Activated CD8-positive, alpha-beta memory T cell treated with anti-CD3 and anti-CD28 coated beads for 4 hours (primary cell): ENCODE data around the gene NTMT1.
"Not testable (repeated sequence)": the region's sequence is repeated elsewhere in the genome, so short reads cannot be mapped to it uniquely, and the experiment has no call there.

Experiments used
- DNase-seq, 2 donors: peaks; one replicate each; pipeline ENCODE4 v3.0.0-alpha.2; 2020; ENCODE audit warnings: low read depth in 2 of 2

Gene NTMT1

DNA sequence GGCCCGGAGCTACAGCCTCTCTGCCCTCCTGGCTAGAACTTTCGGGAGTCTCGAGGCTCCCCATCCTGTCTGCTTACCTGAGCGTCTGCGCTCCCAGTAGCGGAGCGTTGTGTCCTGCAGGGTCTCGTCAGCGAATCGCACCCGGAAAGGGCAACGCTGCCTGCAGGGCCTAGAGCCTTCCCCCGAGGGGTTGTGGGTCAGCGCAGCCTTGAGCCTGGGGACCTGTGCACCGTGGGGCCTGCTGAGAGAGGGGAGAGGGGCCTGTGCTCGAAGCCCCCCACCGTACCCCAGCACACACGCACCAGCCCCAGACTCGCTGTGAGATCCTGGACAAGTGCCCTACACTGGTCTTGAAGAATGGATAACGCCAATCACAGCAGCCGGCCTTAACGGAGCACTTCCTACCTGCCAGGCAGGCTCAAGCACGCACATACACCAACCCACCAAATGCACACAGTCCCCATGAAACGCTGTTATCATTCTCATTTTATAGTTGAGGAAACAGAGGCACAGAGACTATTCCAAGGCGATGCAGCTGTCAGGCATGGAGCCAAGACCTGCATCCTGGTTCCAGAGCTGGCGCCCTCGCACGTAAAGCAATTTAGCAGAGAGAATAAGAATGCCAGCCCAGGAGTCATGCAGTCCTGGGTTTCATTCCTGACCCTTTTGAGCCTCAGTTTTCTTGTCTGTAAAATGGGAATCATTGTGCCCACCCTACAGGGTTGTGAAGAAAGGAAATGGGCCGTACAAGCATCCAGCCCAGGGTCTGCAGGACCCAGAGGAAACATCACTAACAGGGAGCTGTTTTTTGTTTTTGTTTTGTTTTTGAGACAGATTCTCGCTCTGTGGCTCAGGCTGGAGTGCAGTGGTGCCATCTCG, 10.3 kb upstream of the NTMT1 start:
- DNase-seq = no peak

DNA sequence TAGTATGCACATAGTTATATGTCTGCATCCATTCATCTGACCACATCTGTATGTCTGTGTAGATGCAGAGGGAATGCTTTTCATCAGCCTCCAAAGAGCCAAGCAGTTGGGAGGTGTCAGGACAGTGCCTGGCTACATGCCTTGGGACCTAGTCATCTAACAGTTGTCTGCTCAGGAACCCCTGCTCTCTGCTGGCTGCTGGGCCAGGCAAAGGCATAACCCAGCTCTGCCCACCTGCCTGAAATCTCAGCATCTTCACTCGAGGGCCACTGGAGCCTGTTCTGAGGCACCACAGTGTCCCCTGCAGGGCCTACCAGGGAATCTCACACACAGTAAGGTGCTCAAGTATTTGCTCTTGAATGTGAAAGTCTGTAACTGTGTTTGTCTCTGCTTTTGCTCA, 8.8 kb upstream of the NTMT1 start:
- DNase-seq = no peak

DNA sequence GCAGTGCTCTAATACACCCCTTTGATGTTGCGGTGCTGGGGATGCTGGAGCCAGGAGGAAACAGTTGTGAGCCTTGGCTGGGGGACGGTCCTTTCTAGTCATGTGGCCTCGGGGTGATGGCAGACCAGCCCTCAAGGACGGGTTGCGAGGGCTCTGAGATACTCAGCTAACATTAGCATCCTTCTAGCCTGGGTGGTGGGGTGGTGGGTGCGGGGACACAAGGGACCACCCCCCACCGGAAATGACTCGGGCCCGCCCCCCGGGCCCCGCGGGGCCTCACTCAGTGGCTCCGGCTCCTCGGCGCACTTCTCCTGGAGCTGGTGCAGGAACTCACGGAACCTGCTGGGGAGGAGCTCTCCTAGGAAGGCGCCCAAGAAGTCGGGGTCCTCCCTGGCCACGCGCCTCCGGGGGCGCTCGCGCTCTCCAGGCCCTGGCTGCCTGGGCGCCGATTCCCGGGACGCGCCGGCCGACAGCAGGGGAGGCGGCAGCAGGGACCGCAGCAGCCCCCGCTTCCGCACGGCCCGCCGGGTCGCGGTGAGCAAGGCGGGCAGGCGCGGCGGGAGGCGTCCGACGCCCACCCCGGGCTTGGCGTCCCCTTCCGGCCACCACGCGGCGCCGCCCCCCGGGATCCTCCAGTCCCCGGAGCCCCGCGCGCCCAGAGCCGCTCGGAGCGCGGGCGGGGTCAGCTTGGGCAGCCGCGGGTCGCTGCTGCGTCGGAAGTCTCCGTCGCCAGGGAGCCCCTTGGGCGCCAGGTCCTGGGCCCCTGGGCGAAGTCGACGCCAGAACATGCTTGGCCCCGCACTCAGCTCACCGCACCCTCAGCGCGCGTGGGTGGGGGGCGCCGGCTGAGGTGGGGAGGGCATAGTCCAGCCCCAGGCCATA, 5.9 kb upstream of the NTMT1 start:
- no peak for DNase-seq

DNA sequence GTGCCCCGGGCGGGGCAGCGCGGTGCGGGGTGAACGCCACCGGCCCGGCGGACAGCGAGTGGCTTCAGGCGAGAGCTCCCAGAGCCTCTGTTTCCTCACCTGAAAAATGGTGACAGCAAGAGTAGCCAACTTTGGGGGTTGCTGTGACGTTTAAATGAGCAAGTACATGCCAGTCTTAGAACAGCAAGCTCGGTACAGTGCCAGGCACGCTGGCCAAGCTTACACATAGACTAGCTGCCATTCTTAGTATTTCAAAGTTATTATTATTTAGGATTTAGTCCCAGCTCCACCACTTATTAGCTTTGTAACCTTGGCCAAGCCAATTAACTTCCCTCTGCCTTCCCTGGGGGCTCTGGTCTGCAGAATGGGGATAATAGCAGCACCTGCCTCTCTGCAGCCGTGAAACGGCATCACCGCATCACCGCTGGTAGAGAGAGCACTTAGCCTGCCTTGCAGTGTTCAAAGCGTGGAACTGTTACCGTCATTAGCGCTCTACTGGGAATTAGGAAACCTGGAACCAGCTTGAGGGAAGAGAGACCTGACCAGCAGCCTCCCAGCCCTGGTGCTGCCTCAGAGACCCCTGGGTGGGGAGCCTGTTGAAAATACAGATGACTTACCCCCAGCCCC, 5.2 kb upstream of the NTMT1 start, which contains the start of gene C9orf50:
Gene C9orf50 (minus strand): TSS at position 433 of the 627 bp plus-strand sequence. CDS start 527 bp downstream, outside the sequence.
- no peak for DNase-seq

GRCh38 chr9:129623331-129623730, 2.6 kb upstream of the NTMT1 start:
- DNase-seq = no peak

- peak; percentile 47 to 53 for DNase-seq
Measured at GRCh38 chr9:129624168-129624759, 1.7 kb upstream of the NTMT1 start.

DNA sequence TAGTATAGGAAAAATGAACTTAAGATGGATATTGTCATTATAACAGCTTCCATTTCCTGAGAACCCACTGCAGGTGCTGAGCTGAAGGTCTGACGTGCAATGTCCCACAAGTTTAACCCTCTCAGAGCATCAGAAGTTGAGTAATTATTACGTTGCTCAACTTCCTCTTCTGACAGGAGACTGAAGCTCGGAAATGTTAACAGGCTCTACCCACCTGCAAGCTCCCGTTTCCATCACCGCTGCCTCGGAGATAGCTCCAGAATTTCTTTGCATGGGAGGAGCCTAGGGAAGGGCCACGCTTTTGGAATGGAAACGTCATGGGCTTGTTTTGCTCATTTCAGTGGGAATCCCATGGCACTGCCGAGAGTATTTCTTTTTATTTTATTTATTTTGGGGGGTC, 1.0 kb upstream of the NTMT1 start:
- DNase-seq = no peak

- no peak for DNase-seq
Measured at GRCh38 chr9:129626625-129627284, 792 bp downstream of the NTMT1 start.

DNA sequence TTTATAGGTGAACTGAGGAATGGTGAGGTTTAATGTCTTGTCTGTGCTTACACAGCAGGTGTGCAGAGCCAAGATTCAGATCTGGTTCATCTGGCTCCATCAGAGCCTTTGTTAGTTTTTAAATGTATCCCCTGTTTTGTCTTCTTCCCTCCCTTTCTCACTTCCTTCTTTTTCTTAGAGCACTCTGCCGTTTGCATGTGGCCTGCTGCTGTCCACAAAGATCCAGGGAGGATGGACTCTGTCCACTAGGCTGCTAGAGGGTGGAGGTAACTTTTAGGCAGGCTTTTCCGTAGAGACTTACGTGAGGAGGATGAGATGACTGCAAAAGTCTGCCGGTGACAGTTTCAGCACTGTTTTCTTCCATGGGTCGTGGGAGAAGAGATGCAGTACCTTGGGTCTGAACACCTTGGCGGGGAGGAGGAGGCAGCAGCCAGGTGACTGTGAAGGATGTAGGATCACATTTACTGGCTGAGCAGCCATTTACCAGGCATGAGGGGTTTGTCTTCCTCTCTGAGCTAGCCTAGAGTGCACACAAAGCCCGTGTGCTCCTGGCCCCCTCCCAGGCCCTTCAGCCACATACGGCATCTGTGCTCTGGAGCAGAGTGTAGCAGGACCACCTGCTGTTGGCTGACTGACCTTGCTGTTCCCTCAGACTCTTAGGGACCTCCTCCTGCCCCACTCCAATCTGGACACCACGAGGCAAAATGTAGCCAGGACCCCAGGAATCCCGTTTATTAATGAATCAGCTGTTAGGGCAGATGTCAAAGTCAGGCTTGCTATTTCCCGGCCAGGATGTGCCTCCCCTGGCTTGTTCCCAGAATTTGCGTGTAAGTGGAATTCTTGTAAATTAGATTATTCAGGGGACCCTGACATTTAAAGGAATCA, 1.8 kb downstream of the NTMT1 start:
- DNase-seq = no peak

DNA sequence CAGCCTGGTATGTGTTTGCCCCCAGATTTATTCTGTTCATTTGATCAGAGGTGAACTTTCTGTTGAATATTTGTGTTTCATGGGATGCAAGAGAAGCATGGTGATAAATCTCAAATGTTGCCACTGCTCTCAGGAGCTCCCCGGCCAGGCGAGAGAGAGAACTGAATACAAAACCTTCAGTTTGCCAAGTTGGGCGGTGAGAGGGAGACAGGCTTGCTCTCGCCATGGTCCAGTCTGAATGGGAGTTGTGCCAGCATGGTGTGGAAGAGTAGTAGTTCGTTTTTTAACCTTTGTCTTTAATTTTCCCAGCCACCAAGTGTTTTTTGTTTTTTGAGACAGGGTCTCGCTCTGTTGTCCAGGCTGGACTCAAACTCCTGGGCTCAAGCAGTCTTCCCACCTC, 2.7 kb downstream of the NTMT1 start:
- DNase-seq = no peak

GRCh38 chr9:129629251-129629820, 3.4 kb downstream of the NTMT1 start:
- DNase-seq = no peak

GRCh38 chr9:129630967-129631673, 5.2 kb downstream of the NTMT1 start:
- DNase-seq = no peak

GRCh38 chr9:129631674-129632129, 5.7 kb downstream of the NTMT1 start:
- DNase-seq = no peak

GRCh38 chr9:129632460-129632859, 6.5 kb downstream of the NTMT1 start:
- no peak for DNase-seq

- no peak for DNase-seq
Measured at GRCh38 chr9:129633207-129633606, 7.2 kb downstream of the NTMT1 start.

DNA sequence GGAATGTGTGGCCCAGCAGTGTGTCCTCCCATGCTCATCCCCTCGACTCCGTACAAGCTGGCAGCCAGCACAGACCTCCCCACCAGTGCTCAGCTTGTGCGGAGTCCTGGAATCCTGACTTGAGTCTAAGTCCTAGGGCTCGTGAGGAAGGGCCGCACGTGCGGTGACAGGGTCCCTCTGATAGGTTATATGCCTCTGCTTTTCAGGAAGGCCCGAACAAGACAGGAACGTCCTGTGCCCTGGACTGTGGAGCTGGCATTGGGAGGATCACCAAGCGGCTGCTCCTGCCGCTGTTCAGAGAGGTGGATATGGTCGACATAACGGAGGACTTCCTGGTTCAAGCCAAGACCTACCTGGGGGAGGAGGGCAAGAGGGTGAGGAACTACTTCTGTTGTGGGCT, 7.9 kb downstream of the NTMT1 start:
- no peak for DNase-seq

DNA sequence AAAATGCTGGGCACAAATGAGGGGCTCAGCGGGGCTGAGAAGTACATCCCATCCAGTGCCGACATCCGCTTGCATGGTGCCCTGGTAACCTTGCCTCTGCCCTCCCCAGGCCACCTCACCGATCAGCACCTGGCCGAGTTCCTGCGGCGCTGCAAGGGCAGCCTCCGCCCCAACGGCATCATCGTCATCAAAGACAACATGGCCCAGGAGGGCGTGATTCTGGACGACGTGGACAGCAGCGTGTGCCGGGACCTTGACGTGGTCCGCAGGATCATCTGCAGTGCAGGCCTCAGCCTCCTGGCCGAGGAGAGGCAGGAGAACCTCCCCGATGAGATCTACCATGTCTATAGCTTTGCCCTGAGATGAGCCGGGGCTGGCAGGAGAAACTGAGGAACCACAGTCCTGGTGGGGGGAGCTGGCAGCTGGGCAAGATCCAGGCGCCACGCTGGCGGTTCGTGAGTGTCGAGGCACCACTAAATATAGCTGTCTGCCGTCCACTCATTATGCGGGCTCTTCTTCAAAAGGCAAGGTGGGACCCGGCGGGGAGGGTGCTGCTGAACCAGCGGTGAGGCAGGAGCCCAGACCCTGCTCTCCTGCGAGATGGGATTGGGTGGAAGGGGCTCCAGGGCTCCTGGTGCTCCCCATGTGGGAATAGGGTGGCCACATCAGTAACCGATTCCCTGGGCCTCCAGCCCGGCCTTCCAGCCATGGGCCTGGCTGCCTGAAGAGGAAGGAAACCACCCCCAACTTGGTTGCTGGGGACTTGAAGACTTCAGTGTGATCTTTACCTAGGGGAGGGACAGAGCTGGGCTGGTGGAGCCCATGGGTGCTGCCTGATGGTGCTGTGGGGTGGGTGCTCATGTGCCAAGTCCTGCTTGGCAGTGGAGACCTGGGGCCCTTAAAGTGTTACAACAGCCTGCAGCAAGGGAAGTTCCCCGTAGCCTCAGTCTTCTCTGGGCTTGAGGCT, 9.4 kb downstream of the NTMT1 start:
- no peak for DNase-seq

GRCh38 chr9:129636343-129636742, 10.4 kb downstream of the NTMT1 start:
- DNase-seq = not testable (repeated sequence)
